ENCODE data around the gene ATF7IP.
"Not testable (repeated sequence)": the region's sequence is repeated elsewhere in the genome, so short reads cannot be mapped to it uniquely, and the experiment has no call there.

Gene ATF7IP

DNA sequence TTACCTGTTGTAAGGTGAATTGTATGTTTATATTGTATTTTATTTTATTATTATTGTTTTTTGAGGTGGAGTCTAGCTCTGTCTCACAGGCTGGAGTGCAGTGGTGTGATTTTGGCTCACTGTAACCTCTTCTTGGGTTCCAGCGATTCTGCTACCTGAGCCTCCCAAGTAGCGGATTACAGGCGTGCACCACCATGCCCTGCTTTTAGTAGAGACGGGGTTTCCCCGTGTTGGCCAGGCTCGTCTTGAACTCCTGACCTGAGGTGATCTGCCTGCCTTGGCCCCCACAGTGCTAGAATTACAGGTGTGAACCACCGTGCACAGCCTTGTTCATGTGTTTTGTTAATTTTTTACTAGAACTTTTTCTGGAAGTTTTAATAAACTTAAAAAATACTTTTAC, 3.8 kb downstream of the ATF7IP start:
- no peak for FAIRE-seq

DNA sequence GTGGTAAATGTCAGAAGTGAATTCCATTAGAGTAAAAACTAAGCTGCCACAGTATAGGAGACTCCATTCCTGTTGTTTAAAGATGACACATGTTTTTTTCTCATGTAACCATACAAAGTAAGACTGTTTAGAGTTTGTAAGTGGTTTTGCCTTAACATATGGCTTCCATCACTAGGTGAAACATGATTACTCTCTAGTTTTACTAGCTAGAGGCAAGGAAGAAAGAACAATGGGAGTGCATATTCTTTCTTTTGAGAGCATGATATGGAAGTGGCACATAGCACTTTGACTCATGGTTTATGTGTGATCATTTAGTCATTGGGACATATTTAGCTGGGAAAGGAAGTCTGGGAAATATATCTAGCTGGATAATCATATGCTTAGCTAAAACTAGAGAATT, 7.7 kb downstream of the ATF7IP start:
- no peak for FAIRE-seq

DNA sequence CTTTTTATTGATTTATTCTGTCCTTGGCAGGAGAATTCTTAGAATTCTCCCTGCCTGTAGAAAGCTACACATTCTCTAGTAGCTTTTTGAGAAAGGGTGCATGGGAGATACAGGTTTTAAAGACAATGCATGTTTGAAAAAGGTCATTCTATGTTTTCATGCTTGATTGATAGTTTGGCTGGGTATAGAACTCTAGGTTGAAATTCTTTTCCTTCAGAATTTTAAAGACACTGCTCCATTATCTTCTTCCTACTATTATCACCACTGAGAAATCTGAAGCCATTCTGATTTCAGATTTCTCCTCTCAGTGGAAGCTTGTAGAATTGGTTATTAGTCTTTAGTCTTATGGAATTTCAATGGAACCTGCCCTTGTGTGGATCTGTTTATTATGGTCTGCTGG, 14.0 kb downstream of the ATF7IP start:
- FAIRE-seq = no peak

DNA sequence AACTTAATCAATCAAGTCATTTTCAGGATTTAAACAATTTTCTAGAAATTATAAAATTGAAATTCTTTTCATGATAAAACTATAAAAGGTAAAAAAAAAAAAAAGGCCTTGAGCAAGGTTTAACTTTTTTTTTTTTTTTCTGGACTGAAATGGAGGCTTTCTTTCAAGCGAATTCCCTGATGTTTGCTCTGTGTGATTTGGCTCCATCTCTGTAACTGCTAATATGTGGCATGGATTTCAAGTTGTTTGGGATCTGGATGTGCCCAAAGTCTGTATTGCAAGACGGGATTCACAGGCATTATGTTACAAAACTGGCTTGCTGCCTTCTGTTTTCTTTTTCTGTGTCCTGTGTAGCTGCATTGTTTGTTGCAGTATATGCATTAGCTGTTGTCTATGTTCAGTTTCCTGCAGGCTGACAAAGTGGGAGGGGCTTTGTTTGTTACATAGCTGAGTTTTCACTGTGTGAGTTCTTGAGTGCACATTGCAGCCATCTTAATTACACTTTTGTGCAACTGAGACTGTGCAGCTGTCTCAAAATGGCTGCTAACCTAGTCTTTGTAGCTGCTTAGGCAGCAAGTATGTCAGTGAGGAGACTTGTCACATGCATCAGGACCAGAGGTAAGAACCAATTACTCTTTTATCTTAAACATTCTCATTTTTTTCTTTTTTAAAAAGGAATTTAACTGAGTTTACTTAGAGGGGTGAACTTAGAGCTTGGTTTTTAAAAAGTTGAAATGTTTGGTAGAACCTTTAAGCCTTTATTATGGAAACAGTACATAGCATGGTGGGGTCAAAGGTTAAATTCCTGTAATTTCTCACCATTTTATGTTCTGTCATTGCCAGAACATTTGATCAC, 19.5 kb downstream of the ATF7IP start:
- FAIRE-seq = peak; percentile 97

DNA sequence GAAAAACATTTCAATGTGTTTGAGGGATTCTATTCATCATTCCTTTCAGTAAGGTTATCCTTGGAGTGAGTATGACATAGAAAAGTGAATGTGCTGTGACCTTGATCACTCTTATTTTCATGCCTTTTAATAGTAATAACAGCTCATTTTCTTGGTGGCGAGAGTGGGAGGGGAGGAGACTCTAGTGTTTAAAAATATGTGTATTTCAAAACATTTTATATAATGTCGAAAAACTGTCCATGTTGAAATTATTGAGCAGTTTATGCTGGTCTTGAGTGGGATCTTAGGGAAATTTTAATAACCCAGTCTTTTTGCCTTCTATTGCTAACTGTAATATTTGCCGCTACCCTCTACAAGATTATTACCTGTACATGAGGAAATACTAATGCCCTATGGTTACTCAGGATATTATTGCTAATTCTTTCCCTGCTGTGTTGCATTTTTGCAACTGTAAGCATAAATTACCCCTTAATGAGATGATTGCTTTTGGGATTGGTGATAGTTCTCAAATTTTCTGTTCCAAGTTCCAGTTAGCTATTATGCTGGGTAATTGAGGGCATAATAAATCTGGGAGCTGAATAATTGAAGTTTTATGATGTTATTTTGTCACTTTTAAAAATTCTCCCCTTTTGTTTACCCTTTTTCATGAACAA, 21.9 kb downstream of the ATF7IP start:
- no peak for FAIRE-seq

DNA sequence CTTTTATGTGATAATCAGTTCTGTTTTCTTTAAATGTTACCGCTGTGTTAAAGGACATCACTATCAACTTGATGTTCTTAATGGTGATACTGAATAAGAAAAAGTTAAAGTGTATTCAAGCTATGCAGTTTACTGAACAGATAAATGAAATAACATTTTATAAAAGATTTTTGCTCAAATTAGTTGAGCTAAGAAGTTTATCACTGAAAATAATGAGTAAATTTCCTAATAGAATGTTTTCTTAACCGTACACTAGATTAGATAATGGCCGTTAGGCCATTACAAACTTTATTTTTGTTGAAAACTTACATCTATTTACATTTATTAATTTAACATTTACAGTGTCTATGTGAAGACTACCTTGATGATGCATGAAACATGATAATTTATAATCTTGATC, 25.0 kb downstream of the ATF7IP start:
- FAIRE-seq = peak; percentile 85

DNA sequence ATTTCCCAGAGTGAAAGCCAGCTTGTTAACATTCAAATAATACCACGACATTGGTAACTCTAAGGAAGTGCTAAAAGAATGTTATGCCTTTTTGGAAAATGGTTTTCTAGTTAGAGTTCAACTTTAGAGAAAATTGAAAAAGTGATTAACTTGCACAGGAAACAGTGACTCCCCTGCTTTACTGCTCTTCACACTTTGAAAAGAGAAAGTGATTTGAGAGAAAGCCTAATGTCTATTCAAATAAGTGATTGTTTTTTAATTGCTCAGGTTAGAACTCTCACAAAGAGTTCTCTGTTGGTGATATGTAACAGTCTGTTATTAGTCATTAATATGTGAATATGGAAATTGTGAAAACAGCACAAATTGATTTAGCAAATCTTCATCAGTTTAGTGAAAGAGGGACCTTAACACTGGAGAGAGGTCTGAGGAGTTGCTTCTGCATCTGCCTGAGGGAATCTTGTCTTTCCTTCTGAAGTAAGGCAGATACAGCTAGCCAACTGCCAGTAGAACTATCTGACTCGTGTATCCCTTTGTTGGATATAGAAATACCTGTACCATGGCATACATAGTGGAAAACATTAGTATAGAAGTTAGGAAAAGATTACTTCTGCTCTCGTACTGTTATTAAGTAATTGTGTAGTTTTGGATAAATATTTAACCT, 25.5 kb downstream of the ATF7IP start:
- FAIRE-seq = no peak

DNA sequence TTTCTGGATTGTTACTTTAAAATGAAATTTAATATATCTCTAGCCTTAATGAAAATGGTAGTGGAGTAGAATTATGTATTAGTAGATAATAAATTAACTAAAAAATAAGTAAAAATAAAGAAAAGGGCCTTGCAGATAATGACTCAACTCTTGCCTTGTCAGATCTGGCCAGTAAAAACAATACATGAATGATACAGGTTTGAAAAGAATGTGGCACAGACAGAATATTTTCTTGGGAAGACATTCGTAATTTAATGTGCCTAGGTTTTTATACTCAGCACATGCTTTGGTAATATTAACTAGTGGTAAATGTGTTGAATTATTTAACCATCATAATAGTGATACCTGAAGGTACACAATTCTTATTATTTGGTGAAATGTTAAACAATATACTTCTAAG, 28.3 kb downstream of the ATF7IP start:
- FAIRE-seq = no peak

DNA sequence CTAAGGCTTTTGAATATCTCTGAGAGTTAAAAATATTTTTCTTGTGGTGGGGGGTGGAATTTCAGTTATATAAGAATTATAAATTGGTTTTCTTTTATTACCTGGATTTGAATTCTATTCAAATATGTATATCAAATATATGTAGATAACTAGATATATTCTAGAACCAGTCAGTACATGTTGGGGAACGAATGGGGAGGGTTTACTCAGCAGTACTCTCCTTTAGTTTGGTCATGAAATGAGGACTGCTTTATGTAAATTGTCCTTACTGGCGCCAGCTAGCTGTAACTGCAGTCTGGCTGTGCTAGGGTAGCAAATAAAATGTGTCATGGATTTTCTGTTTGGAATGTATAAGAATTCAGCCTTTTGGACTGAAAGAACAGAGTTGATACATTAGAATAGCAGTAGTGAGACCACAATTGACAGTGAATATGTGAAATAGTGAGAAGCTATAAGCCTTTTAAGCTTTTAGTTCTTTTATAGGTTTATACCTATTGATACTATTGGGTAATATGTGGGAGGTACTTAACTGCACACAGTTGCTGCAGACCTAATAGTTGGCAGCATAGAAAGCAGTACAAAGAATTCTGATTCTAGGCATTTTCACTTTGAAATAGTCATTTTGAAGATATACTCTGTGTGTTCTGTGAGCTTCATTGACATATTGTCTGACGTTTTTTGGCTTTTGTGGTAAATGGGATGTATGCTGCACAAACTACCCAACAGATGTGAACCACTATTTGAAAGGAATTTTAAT, 29.0 kb downstream of the ATF7IP start:
- FAIRE-seq = peak; percentile 98

DNA sequence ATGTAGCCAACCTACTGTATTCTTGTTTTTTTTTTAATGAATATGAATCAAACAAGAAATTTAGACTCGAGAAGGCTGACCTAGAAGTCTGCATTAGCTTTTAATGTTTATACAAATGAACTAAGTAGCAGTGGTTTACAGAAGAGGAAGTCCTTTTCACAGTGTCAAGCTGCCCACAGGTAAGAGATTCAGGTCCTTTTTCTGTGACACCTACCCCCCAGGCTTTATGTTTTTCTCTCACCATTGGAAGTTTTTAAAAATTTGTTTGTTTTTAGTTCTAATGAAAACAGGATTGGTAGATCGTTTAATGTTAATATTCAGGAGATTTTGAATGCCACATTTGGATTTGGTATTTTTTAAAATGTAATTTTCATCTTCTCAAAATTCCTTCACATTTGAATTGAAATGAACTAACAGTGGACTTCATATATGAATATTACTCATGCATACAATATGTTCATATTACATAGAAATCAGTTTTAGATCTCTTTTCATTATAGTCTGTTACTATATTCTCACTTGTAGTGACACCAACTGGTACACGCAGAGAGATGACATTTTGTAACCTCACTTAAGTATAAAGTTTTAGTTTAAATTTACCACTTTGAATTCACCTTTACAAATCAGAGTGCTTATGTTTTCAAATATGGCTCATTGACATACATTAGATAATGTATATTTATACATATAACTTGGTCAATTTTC, 29.7 kb downstream of the ATF7IP start:
- no peak for FAIRE-seq

DNA sequence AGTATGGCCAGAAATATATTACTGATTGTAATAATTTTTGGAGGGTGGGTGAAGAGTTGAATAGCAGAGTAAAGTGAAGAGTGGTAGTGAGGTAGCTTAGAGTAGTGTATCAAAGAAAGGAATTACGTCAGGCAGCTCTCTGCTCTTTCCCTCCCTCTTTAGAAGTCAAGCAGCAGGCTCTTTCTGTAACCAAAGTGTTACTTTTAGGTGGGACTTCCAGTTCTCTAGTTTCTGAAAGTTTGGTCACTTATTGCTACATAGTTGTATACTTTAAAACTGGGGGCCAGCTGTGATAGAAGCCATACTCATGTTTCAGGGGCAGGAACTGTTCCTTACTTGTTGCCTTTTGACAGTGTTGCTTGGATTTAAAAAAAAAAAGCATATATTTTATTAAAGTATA, 30.6 kb downstream of the ATF7IP start:
- FAIRE-seq = no peak

DNA sequence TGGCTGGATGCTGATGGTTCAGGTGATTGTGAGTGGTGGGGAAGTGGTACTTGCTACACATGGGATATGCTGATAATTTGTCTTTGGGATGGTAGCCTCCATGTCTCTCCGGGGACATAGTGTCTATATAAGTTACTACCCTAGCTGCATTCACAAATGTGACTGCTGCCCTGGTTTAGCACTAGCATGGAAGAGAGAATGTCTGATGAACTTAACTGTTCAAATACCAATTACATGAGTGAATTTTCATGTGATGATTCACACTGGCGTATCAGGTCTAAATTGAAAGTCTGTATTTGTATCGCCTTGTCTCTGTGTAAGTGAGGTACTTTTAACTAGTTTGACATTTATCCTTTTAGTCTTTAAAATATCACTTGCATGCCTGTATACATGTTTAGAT, 34.4 kb downstream of the ATF7IP start:
- no peak for FAIRE-seq

DNA sequence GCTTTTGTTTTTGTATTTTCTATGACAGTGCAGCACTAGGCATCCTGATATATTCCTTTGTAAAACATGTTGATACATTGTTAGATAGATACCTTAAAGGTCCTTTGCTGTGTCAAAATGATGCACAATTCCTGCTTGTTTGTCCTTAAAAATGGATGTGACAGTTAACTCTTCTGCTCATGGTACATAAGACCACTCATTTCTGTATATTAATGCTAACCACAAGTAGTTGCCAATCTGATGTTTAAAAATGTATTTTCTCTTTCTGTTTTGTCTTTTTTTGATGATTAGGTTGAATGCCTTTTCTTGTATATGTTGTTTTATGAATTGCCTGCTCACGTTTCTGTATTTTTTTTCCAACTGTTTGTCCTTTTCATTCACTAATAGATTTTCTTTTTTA, 35.1 kb downstream of the ATF7IP start:
- FAIRE-seq = peak; percentile 19

DNA sequence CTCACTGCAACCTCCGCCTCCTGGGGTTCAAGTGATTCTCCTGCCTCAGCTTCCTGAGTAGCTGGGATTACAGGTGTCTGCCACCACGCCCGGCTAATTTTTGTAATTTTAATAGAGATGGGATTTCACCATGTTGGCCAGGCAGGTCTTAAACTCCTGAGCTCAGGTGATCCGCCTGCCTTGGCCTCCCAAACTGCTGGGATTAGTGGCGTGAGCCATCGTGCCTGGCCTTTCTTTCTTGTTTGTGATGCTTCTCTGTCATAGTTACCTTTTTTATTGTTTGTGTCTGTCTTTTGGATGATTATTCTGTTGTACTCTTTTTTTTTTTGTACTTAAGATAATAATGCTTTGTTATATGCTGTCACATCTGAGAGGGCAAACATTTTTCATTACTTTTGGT, 35.8 kb downstream of the ATF7IP start:
- not testable (repeated sequence) for FAIRE-seq

DNA sequence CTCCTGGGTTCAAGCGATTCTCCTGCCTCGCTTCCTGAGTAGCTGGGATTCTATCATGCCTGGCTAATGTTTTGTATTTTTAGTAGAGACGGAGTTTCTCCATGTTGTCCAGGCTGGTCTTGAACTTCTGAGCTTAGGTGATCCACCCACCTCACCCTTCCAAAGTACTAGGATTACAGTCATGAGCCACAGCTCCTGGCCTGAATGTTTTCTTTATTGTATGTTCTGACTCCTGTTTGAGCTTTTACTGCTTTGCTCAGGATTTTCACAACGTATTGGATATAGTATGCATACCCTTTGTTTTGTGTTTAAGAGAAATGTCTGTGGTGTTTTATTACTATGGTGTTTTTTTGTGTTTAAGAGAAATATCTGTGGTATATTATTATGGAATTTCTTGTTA, 37.2 kb downstream of the ATF7IP start:
- FAIRE-seq = no peak

DNA sequence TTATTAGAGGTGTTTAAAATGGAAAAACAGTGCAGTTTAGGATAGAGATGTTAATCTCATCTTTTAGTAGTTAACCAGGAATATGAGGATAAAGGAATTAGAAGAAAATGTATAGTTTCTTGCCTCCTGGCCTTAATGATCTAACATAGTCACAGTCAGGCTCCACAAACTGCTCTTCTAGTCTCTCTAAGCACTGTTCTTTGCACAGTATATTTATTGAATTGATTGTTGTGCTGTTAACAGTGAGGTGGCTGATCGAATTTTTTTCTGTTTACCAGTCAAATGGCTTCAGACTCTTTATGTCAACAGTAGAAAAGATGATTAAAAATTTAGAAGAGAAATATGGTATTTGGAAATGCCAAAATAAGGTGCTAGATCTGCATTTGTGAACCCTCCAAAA, 37.8 kb downstream of the ATF7IP start:
- FAIRE-seq = no peak

DNA sequence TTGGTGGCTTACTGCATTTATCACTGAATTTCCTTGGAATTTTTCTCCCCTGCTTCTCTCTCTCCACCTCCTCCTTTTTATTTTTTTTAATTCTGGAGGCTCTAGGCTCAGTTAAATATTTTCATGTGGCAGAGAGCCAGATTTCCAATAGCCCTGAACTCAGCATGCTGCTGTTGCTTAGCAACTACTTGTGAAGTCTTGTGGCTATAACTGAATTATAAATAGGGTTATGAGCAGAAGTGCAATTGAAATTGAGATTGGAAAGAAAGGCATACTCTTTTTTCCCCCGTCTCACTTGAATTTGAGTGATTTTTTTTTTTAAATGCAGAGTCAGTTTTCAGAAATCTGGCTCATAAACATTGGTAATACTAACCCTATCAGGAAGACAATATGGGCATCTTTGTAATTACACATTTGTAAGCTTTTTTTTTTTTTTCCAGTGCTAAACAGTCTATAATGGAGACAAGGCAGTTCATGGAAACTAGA, 38.3 kb downstream of the ATF7IP start:
- FAIRE-seq = peak; percentile 99

DNA sequence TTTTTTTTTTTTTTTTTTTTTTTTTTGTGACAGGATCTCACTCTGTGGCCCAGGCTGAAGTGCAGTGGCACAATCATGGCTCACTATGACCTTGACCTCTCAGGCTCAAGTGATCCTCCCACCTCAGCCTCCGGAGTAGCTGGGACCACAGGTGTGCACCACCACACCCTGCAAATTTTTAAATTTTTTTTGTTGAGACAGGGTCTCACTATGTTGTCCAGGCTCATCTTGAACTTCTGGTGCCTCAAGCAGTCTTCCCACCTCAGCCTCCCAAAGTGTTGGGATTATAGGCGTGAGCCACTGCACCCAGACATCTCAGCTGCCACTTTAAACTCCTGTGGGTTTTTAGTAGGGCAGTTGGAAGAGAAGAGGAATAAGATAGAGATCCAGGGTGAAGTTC, 39.9 kb downstream of the ATF7IP start:
- not testable (repeated sequence) for FAIRE-seq

DNA sequence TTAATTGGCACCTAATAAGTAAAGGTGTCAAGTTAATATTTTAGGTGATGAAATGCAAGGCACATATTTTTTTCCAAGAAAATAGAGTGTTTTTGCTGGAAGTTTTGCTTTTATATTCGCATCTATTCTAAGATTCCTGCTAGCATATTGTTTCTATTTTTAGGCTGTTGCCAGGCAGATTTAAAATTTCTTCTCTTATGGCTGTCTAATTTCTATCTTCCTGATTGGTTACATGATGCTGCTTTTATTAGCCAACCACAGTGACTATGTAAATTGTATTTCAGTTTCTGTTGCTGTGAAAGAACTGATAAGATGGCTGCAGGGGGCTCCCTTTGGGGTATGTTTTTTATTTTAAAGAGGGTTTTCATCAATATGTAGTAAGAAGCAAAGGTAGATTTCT, 42.7 kb downstream of the ATF7IP start:
- no peak for FAIRE-seq

DNA sequence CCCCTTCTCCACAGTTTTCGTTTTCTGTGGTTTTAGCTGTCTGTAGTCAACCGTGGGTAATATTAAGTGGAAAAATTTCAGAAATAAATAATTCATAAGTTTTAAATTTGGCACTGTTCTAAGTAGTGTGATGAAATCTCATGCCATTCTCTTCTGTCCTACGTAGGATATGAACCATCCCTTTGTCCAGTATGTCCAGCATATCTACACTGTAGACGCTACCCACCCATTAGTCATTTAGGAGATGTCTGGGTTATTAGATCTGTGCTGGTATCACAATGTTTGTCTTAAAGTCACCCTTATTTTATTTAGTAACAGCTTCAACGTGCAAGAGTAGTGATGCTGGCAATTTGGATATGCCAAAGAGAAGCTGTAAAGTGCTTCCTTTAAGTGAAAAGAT, 44.7 kb downstream of the ATF7IP start:
- FAIRE-seq = no peak

DNA sequence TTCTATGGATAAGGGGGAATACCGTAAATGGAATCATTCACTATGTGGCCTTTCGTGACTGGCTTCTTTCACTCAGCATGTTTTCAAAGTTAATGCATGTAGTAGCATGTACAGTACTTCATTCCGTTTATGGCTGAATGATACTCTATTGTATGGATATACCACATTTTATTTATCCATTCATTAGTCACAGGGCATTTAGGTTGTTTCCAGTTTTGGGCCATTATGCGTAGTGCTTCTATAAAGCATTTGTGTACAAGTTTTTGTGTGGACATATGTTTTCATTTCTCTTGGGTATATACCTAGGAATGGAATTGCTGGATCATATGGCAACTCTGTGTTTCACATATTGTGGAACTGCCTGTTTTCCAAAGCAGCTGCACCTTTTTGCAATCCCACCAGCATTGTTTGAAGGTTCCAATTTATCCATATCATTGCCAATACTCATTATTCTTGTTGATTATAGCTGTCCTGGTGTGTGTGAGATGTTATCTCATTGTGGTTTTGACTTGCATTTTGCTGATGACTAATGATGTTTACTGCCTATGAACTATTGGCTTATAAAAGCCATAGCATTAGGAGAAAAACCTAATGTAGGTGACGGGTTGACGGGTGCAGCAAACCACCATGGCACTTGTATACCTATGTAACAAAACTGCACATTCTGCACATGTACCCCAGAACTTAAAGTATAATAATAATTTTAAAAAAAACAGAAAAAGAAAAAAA, 45.5 kb downstream of the ATF7IP start:
- FAIRE-seq = no peak

DNA sequence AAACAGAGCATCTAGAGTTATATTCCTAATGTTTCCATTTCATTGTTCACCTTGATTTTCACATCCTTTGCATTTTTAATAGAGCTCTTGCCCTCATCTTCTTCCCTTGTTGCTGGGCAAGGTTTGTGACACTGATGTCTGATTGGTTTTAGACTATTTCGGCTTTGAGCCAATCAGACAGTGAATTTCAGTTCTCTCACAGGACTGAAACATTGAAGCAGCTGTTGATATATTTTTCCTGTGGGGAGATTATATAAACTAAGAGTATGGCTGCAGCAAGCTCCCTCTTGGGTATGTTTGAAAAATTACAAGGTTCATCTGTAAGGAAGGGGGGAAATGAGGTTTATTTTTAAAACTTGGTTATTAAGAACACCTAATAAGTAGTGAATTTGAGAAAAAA, 51.2 kb downstream of the ATF7IP start:
- FAIRE-seq = no peak

Measured in A204.1 (cell line).